Retinal pigment epithelial cell (primary cell): Measurements from ENCODE around the gene ITGA11.
"Not testable (repeated sequence)": the region's sequence is repeated elsewhere in the genome, so short reads cannot be mapped to it uniquely, and the experiment has no call there.

Experiments
- DNase-seq: peaks from one replicate; pipeline ENCODE4 v3.0.0-alpha.2; 2010; ENCODE audit warnings: low read depth
- H3K4me3 ChIP-seq: 2 replicates; pipeline ENCODE4 v1.5.1; 2011; ENCODE audit warnings: mild to moderate bottlenecking, low read length, control low read depth, moderate library complexity
- CTCF ChIP-seq: conservative IDR thresholded peaks from 2 replicates; pipeline ENCODE4 v1.5.1; 2011; ENCODE audit warnings: low read depth, low read length, control low read depth, inconsistent platforms

ITGA11 gene

GRCh38 chr15:68399096-68400065 is 32.6 kb downstream of the ITGA11 start:
- no peak for TF ChIP-seq CTCF
- no peak for DNase-seq
- H3K4me3 ChIP-seq: no peak overlapping the region

GRCh38 chr15:68397999-68398398 is 34.0 kb downstream of the ITGA11 start:
- not testable (repeated sequence) for DNase-seq, H3K4me3 ChIP-seq

GRCh38 chr15:68396068-68396467 is 35.9 kb downstream of the ITGA11 start:
- TF ChIP-seq CTCF: no peak
- no peak for DNase-seq
- H3K4me3 ChIP-seq: no peak overlapping the region

- no peak for DNase-seq
- TF ChIP-seq CTCF: no peak
- no peak overlapping the region for H3K4me3 ChIP-seq
These were observed 40.8 kb downstream of the ITGA11 start for GRCh38 chr15:68391121-68391520.

GRCh38 chr15:68389936-68390817 is 41.8 kb downstream of the ITGA11 start:
- no peak overlapping the region for H3K4me3 ChIP-seq
- no peak for DNase-seq
- TF ChIP-seq CTCF: no peak

- no peak for TF ChIP-seq CTCF
- DNase-seq: no peak
- H3K4me3 ChIP-seq: no peak overlapping the region
These were observed 42.7 kb downstream of the ITGA11 start for GRCh38 chr15:68389041-68389930.
